Measurements from ENCODE around the gene COL5A1.

DNA sequence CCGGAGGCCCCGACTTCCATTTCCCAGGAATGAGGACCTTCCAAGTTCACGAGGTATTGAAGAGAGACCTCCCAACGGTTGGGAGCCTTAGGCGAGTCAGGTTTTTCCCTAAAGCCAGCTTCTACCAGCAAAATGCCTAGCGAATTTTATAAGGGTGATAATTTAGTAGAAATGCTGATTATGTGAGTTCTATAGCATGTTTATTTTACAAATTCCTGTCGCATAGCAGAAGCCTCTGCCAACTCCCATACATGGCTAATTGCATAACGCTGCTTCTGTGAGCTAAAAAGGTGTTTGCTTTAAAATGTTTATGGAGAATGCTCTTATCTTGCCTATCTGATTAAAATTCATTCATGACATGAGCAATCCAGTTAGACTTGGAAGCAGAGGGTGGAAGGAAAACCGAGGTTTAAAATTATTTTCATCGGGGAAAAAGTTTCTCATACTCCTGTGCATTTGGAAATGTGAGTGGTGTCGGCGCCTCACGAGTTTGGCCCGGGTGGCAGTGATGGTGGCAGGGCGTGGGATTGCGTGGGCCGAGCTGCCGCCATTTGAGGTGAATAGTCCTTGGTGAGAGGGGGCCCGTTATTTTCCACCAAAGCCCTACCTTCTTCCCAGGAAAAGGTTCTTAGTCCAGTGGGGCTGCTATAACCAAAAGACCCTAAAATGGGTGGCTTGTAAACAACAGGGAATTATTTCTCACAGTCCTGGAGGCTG is 134.6 kb downstream of the COL5A1 start:
- TF ChIP-seq, protein P1, sequence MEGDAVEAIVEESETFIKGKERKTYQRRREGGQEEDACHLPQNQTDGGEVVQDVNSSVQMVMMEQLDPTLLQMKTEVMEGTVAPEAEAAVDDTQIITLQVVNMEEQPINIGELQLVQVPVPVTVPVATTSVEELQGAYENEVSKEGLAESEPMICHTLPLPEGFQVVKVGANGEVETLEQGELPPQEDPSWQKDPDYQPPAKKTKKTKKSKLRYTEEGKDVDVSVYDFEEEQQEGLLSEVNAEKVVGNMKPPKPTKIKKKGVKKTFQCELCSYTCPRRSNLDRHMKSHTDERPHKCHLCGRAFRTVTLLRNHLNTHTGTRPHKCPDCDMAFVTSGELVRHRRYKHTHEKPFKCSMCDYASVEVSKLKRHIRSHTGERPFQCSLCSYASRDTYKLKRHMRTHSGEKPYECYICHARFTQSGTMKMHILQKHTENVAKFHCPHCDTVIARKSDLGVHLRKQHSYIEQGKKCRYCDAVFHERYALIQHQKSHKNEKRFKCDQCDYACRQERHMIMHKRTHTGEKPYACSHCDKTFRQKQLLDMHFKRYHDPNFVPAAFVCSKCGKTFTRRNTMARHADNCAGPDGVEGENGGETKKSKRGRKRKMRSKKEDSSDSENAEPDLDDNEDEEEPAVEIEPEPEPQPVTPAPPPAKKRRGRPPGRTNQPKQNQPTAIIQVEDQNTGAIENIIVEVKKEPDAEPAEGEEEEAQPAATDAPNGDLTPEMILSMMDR (IDR thresholded peaks at IDR 0.05; ENCODE audit: low read depth, low read length): no peak
- no peak for TF ChIP-seq EZH2phosphoT487 (IDR thresholded peaks at IDR 0.05; ENCODE audit: low read depth)
